Activated T-helper 1 cell treated with Interleukin-2 at 50 U/mL for 16 hours (primary cell): ENCODE data around the gene GRIK1.
A peak's percentile ranks its signal among the peaks of the same experiment; 100 is the strongest.

Experiments used
- DNase-seq: peaks from one replicate; pipeline ENCODE4 v3.0.0-alpha.2; 2020; ENCODE audit warnings: low read depth

Gene GRIK1

DNA sequence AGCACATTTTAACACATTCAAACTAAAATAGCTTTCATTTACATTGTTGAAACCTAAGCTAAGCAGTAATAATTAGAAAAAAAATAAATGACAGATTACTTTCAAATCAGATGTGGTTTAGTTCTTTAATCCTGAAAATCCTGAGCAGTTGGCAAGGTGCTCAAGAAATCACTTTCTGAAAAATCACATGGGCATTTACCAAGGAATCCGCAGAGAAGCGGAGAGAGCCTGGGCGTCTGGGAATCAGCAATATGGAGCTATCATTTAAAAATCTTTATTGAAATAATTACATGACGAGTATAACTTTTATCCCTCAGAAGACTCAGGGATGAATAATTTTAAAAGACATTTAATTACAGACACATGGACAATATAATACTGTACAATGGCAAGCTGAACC lies 30.2 kb downstream of the GRIK1 start:
- no peak for DNase-seq

- no peak for DNase-seq
Observed at GRCh38 chr21:29904359-29905282, 35.2 kb downstream of the GRIK1 start.

GRCh38 chr21:29896884-29897283 lies 42.9 kb downstream of the GRIK1 start:
- no peak for DNase-seq

DNA sequence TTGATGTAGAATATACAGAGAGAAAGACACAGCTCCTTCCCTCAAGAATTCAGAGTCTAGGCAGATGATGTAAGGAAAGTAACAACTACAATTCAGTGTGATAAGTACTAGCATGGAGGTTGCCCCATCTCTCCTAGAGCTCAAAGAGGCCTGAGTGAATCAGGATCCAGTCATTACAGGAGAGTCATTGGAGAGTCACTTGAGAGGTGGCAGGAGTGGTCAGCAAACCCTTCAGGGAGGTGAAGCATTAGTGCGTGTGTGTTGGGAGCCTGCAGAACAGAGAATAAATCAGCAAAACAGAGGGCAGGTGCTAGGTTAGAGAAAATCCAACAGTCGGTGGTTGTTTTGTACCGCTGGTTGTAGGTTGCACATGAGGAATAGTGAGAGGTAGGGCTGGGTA lies 46.1 kb downstream of the GRIK1 start:
- DNase-seq, result no peak

GRCh38 chr21:29892379-29892778 lies 47.4 kb downstream of the GRIK1 start:
- no peak for DNase-seq

GRCh38 chr21:29888437-29888836 lies 51.4 kb downstream of the GRIK1 start:
- DNase-seq, result no peak

DNA sequence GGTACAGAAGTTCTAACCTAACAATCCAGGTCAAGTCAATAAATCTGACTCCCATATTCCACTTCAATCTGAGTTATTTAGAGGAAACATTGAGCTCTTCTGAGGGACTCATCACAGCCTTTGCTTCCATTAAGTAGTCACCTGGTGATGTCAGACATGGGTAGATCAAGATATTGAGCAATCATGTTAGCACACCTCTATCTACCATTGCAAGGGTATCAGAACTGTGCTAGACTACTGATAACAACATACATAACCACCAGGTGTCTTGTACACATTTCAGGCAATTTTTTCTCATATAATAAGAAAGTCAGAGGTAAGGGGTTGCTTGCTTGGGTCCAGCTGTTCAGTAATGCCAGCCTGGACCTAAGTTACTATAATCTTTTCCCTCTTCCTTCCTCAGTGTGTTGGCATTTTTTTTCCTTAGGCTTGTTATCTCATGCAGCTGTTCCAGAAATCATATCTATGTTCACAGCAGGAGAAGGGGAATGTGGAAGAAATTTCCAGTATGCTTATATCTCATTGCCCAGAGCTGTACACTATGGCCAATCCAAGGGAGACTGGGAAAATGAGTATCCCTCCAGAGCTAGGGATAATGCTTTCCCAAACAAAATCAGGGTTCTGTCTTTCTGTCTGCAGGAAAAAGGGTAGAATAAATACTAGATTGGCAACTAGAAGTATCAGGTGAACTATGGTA lies 52.3 kb downstream of the GRIK1 start:
- no peak for DNase-seq

DNA sequence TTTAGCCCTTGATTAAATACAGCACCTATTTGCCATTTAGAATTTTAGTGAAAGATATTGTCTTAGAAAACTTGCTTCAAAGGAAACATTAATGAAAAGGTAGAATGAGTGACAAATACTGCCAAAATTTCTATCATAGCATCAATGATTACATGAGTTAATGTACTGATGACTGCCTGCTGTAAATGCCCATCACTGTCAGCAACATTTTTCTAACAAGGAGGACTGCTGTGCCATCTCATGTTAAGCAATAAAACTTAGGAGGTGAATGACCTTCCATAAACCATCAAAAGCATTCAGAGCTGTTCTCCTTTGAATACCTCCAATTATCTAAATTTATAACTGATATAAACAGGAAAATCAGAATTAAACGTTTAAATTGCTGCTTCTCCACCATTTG lies 54.3 kb downstream of the GRIK1 start:
- no peak for DNase-seq

DNA sequence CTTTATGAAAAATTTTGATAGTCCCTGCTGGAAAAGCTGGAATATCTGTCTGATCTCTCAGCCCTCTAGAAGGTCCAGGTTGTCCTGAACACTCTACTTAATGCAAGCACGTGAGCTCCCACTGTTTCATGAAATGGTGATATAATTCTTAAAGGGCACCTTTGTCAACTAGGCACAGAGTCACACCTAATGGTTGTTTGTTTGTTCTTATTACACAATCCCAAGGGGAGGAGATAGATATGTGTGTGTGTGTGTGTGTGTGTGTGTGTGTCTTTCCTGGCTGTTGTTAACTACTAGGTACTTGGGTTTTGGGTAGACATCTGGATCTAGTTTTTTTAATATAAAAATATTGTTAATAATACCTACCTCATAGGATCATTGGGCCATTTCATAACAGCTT lies 63.9 kb downstream of the GRIK1 start:
- no peak for DNase-seq

- no peak for DNase-seq
Observed at GRCh38 chr21:29875036-29875716, 64.6 kb downstream of the GRIK1 start.

- no peak for DNase-seq
Observed at GRCh38 chr21:29873908-29874307, 65.9 kb downstream of the GRIK1 start.

DNA sequence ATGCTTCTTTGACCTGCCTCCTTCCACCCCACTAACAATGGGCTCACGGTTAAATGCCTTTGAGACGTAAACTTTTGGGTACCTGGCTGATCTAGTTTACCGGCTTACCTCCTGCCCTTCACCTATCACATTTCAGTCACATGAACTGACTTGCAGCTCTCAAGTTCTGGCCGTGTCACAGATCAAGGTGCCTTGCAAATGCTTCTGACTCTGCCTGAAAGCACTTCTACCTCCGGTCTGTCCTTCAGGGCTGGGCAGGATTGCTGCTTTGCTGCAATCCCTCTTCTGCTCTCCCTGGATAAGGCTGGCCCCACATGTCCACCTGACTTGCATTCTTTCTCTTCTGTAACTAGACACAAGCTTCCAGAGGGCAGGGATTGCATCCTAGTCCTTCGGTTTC lies 69.0 kb downstream of the GRIK1 start:
- no peak for DNase-seq

DNA sequence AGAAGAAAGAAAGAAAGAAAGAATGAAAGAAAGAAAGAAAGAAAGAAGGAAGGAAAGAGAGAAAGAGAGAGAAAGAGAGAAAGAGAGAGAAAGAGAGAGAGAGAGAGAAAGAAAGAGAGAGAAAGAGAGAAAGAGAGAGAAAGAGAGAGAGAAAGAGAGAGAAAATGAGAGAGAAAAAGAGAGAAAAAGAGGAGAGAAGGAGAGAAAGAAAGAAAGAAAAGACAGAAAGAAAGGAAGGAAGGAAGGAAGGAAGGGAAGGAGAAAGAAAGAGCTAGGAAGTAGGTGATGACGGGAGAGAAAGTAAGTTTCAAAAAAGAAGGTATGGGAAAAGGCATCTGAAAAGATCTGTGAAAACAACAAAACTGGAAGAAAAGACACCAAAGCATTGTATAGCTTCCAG lies 72.0 kb downstream of the GRIK1 start:
- no peak for DNase-seq

- no peak for DNase-seq
Observed at GRCh38 chr21:29860346-29860745, 79.5 kb downstream of the GRIK1 start.

GRCh38 chr21:29857150-29857549 lies 82.6 kb downstream of the GRIK1 start:
- DNase-seq, result no peak

- DNase-seq, result no peak
Observed at GRCh38 chr21:29854795-29855194, 85.0 kb downstream of the GRIK1 start.

- no peak for DNase-seq
Observed at GRCh38 chr21:29851611-29852010, 88.2 kb downstream of the GRIK1 start.

DNA sequence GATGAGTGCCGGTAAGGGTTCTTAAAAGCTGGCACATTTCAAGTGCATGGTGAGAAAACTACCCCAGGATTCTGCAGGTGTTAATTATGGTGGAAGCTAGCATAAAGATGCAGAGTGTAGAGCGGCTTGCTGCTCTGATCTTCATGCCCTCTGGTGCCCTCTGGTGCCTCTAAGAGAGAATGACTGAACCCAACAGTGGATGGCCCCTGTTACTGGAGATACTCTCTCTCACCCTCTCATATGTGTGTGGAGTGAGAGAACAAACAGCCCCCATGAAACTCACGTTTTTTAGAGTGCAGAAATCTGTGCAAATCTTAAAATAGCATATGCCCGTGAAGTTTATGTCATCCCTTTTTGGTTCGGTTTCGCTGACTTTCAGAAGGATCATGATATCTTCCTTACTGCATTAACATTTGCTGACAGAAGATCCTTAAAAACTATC lies 90.0 kb downstream of the GRIK1 start:
- DNase-seq, result peak; percentile 4

GRCh38 chr21:29843804-29844203 lies 96.0 kb downstream of the GRIK1 start:
- no peak for DNase-seq

DNA sequence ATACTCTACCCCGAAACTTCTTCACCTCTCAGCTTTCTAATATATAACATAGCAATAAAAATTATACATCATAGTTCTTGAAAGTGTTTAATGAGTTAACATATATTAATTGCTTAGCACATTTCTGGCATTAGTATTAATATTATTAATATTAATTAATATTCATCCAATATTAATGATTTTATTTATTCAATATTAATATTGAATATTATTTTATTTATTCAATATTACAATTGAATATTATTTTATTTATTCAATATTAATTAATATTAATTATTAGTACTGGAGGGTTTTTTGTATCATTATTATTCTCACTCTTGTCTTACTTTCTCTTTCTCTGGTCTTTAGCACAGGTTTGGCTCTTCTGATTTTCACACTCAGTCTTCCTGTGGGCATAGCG lies 105.2 kb downstream of the GRIK1 start:
- no peak for DNase-seq

GRCh38 chr21:29832217-29832616 lies 107.6 kb downstream of the GRIK1 start:
- DNase-seq, result no peak

GRCh38 chr21:29829564-29830275 lies 110.1 kb downstream of the GRIK1 start:
- no peak for DNase-seq
